DOHH2 (cell line): ENCODE measurements around the gene ASIC1.

Experiments
- H3F3A ChIP-seq: fragments of 200-600 bp; sonication (generic), shearing (Covaris generic); 2 replicates; pipeline ENCODE4 v1.6.0; 2016; ENCODE audit warnings: antibody characterized with exemption, mild to moderate bottlenecking; ENCODE audit not compliant: control insufficient read depth, insufficient read depth
- H3K27ac ChIP-seq: fragments of 200-600 bp; sonication (generic); 2 replicates; pipeline ENCODE4 v1.5.1; 2014; ENCODE audit warnings: low read depth, mild to moderate bottlenecking, low read length, moderate library complexity
- H3K27me3 ChIP-seq: fragments of 200-600 bp; sonication (generic); 2 replicates; pipeline ENCODE4 v1.6.1; 2014; ENCODE audit warnings: mild to moderate bottlenecking, low read length, mixed read lengths; ENCODE audit not compliant: control insufficient read depth
- H3K36me3 ChIP-seq: fragments of 200-600 bp; sonication (generic); 2 replicates; pipeline ENCODE4 v1.6.1; 2014; ENCODE audit warnings: mild to moderate bottlenecking, low read length, moderate library complexity, mixed read lengths; ENCODE audit not compliant: control insufficient read depth
- H3K4me1 ChIP-seq: fragments of 200-600 bp; sonication (generic); 2 replicates; pipeline ENCODE4 v1.6.1; 2014; ENCODE audit warnings: mild to moderate bottlenecking, low read length, mixed read lengths; ENCODE audit not compliant: control insufficient read depth
- H3K4me2 ChIP-seq: fragments of 200-600 bp; sonication (generic); 2 replicates; pipeline ENCODE4 v1.6.0; 2014; ENCODE audit warnings: mild to moderate bottlenecking, low read length, moderate library complexity
- H3K4me3 ChIP-seq: fragments of 200-600 bp; sonication (generic); 2 replicates; pipeline ENCODE4 v1.5.1; 2014; ENCODE audit warnings: mild to moderate bottlenecking, low read length, mixed read lengths
- H3K79me2 ChIP-seq: fragments of 200-600 bp; sonication (generic); 2 replicates; pipeline ENCODE4 v1.6.1; 2014; ENCODE audit warnings: mild to moderate bottlenecking, low read length, mixed read lengths; ENCODE audit not compliant: control insufficient read depth
- H3K9me2 ChIP-seq: fragments of 200-600 bp; sonication (generic); replicated peaks from 2 replicates; pipeline ENCODE4 v1.6.1; 2014; ENCODE audit warnings: mild to moderate bottlenecking, low read length, mixed read lengths; ENCODE audit not compliant: control insufficient read depth
- H3K9me3 ChIP-seq: fragments of 200-600 bp; sonication (generic); 2 replicates; pipeline ENCODE4 v1.6.1; 2014; ENCODE audit warnings: antibody characterized with exemption, low read length, mixed read lengths; ENCODE audit not compliant: control insufficient read depth, insufficient read depth
- H4K20me1 ChIP-seq: fragments of 200-600 bp; sonication (generic); 2 replicates; pipeline ENCODE4 v1.6.0; 2014; ENCODE audit warnings: low read depth, mild to moderate bottlenecking, antibody characterized with exemption, low read length, moderate library complexity; ENCODE audit not compliant: control insufficient read depth, insufficient read depth
- EZH2phosphoT487 ChIP-seq: fragments of 200-600 bp; sonication (generic); IDR thresholded peaks from 2 replicates; pipeline ENCODE4 v1.6.1; 2017; ENCODE audit warnings: borderline replicate concordance, mild to moderate bottlenecking, antibody characterized with exemption, low read length, moderate library complexity, mixed read lengths
- TF ChIP-seq, protein P1 (sequence below): fragments of 200-600 bp; sonication (generic); IDR thresholded peaks from one replicate; pipeline ENCODE4 v1.5.1; 2014; ENCODE audit warnings: antibody characterized with exemption, mild to moderate bottlenecking, low read depth, low read length; ENCODE audit not compliant: poor library complexity, severe bottlenecking

The ASIC1 gene

GRCh38 chr12:50062728-50063460, 5.5 kb downstream of the ASIC1 start:
- H3K9me2 ChIP-seq, result no peaks in the 10 kb centered on the region
- H4K20me1 ChIP-seq, result no peaks in the 10 kb centered on the region
- no peak overlapping the region for H3K27ac ChIP-seq
- peaks cover 14% of the 10 kb centered on the region for H3K4me1 ChIP-seq
- TF ChIP-seq, protein P1, sequence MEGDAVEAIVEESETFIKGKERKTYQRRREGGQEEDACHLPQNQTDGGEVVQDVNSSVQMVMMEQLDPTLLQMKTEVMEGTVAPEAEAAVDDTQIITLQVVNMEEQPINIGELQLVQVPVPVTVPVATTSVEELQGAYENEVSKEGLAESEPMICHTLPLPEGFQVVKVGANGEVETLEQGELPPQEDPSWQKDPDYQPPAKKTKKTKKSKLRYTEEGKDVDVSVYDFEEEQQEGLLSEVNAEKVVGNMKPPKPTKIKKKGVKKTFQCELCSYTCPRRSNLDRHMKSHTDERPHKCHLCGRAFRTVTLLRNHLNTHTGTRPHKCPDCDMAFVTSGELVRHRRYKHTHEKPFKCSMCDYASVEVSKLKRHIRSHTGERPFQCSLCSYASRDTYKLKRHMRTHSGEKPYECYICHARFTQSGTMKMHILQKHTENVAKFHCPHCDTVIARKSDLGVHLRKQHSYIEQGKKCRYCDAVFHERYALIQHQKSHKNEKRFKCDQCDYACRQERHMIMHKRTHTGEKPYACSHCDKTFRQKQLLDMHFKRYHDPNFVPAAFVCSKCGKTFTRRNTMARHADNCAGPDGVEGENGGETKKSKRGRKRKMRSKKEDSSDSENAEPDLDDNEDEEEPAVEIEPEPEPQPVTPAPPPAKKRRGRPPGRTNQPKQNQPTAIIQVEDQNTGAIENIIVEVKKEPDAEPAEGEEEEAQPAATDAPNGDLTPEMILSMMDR, result no peak
- no peak for TF ChIP-seq EZH2phosphoT487
- H3K4me3 ChIP-seq, result no peak overlapping the region
- H3F3A ChIP-seq, result no peaks in the 10 kb centered on the region; the same call in 1 of the 2 replicates
- peaks cover 65% of the 10 kb centered on the region for H3K27me3 ChIP-seq
- no peak overlapping the region for H3K4me2 ChIP-seq
- no peaks in the 10 kb centered on the region for H3K36me3 ChIP-seq
- no peaks in the 10 kb centered on the region for H3K9me3 ChIP-seq
- no peaks in the 10 kb centered on the region for H3K79me2 ChIP-seq

DNA sequence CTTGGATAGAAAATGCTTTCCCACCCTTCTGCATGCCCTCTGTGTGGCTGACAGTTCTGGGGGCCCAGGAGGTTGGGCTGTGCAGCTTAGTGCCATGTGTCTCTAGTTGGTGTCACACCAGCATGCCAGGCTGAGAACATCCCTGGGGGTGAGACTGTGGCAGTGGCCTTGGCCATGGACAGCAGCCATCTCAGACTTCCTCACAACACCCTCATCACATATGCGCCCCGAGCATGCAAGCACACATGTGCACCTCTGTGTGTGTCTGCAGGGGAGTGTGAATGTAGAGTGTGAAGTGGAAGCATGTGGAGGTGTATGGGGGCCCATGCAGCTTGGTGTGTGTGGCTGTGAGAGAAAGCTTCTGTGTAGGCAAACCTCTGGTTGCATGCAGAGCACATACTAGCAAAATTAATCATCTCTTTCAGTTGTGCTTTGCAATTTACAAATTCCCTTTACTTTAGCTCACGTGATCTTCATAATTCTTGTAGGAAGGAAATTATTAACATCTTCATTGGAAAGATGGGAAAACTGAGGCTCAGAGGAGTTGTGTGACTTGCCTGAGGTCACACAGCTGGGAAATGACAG, 8.4 kb downstream of the ASIC1 start:
- Histone ChIP-seq H3K27me3 (peaks cover 40% of the 10 kb centered on the region), H3K4me3 (no peak overlapping the region), H3K9me2 (no peaks in the 10 kb centered on the region), H3K9me3 (no peaks in the 10 kb centered on the region), H3K36me3 (no peaks in the 10 kb centered on the region), H3K4me2 (no peak overlapping the region), H3F3A (no peaks in the 10 kb centered on the region; the same call in 1 of the 2 replicates), H3K4me1 (peaks cover 8% of the 10 kb centered on the region), H3K79me2 (no peaks in the 10 kb centered on the region), H3K27ac (no peak overlapping the region), H4K20me1 (no peaks in the 10 kb centered on the region)
- TF ChIP-seq, protein P1, result no peak
- TF ChIP-seq EZH2phosphoT487, result no peak

- TF ChIP-seq, protein P1, result no peak
Observed at GRCh38 chr12:50066402-50066801, 9.0 kb downstream of the ASIC1 start.

More at GRCh38 chr12:50066402-50066801, 9.0 kb downstream of the ASIC1 start:
- no peak overlapping the region for H3K27ac ChIP-seq
- no peaks in the 10 kb centered on the region for H3K9me2 ChIP-seq
- H3K79me2 ChIP-seq, result no peaks in the 10 kb centered on the region
- H3K9me3 ChIP-seq, result no peaks in the 10 kb centered on the region
- H3K4me2 ChIP-seq, result no peak overlapping the region
- no peaks in the 10 kb centered on the region; the same call in 1 of the 2 replicates for H3F3A ChIP-seq
- no peak overlapping the region for H3K4me3 ChIP-seq
- peaks cover 13% of the 10 kb centered on the region for H3K4me1 ChIP-seq
- no peaks in the 10 kb centered on the region for H4K20me1 ChIP-seq
- peaks cover 35% of the 10 kb centered on the region for H3K27me3 ChIP-seq
- no peaks in the 10 kb centered on the region for H3K36me3 ChIP-seq
